Measurements from ENCODE around the gene MMP3.
A peak's percentile ranks its signal among the peaks of the same experiment; 100 is the strongest.

Gene MMP3

DNA sequence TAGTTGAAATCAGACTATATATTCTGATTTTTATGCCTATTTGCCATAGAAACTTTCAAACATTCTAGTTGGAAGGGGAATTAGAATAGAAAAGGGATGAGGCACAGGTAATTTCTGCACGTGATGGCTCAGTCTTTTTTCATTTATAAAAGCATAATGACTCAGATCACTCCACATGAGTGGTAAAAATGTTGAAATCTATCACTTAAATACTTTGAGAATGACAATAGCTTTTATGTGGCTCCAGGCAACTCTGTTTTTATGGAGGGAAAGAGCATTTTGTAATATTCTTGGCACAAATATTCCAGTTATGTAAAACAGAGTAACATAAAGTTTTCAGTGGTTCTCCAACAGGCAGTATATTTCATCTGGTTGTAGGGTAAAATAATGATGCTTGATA, 5.9 kb upstream of the MMP3 start:
- no peak for DNase-seq (ENCODE audit: extremely low read depth, low read depth)
- TF ChIP-seq CTCF (IDR thresholded peaks at IDR 0.05; ENCODE audit: low read depth, low read length): no peak

DNA sequence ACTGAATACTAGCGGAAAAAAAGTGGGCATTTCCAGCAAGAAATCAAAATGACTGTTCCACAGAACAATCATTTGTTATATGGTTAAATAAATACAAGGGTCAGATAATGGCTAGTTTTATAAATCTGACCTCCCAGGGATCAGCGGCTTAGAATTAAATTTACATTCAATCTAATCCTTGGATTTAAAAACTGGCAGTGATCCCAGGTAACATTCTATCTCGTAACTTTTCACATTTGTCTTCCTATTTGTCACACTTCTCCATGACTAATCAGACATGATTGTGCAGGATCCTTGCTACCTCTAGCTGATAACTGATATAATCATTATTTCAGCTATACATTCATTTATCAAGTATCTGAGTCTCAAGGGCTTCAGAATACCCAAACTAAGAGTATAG, 2.9 kb upstream of the MMP3 start:
- no peak for TF ChIP-seq CTCF (IDR thresholded peaks at IDR 0.05; ENCODE audit: low read depth, low read length)
- DNase-seq (ENCODE audit: extremely low read depth, low read depth): no peak

- no peak for DNase-seq (ENCODE audit: extremely low read depth, low read depth)
- TF ChIP-seq CTCF (IDR thresholded peaks at IDR 0.05; ENCODE audit: low read depth, low read length): no peak
These were observed 479 bp downstream of the MMP3 start for GRCh38 chr11:102842930-102843329.

- no peak for DNase-seq (ENCODE audit: extremely low read depth, low read depth)
- no peak for TF ChIP-seq CTCF (IDR thresholded peaks at IDR 0.05; ENCODE audit: low read depth, low read length)
These were observed 3.4 kb downstream of the MMP3 start for GRCh38 chr11:102840018-102840417.

GRCh38 chr11:102837646-102838045, 5.8 kb downstream of the MMP3 start:
- no peak for TF ChIP-seq CTCF (IDR thresholded peaks at IDR 0.05; ENCODE audit: low read depth, low read length)
- DNase-seq (ENCODE audit: extremely low read depth, low read depth): no peak

DNA sequence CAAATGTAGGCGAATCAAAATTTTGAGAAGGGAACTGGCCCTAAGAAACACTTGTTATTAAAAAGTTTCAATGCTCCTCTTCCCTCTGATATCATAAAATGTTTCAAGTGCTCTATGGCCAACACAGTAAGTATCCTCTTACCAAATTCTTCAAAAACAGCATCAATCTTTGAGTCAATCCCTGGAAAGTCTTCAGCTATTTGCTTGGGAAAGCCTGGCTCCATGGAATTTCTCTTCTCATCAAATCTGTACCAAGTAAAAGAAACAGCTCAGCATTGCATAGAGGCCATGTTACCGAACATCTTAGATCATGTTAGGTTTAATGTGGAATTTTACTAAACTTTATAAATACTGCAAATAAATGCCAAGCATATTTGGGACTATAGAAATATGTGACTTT, 6.3 kb downstream of the MMP3 start:
- TF ChIP-seq CTCF (IDR thresholded peaks at IDR 0.05; ENCODE audit: low read depth, low read length): no peak
- DNase-seq (ENCODE audit: extremely low read depth, low read depth): no peak

DNA sequence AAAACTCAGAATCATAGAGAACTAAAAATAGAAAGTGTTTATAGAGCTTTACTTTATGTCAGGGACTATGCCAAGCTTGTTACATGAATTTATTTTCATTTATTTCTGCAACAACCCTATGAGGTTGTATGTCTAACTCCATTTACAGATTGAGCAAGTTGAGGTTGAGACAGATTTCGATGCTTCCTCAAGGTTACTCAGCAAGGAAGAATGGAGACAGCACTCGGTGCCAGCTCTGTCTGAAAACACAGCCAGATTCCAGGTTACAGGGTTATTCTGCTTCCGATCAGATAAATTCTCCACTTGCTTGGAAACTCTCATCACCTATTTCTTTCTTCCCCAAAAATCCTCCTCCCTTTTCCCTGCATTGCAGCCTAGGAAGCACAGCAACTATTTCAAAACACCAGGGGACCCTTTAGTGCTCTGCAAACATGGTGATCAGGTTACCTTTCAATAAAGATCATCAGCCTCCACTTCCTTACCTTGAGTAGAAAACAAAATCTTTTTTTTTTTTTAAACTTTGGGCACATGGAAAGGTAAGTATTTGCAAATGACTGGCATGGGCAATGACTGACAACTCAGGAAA, 7.0 kb downstream of the MMP3 start:
- TF ChIP-seq CTCF (IDR thresholded peaks at IDR 0.05; ENCODE audit: low read depth, low read length): no peak
- DNase-seq (ENCODE audit: extremely low read depth, low read depth): peak; percentile 24

All from AG09319 (cell line).